Measurements from ENCODE around the gene MYBPC2. TPM values are rescaled to one million over a fixed set of nuclear protein-coding genes. Genes with fewer than 3 reads are reported as not detected.

The MYBPC2 gene
- total RNA-seq, 1 experiment from 2014 or later, result 0.11 TPM

DNA sequence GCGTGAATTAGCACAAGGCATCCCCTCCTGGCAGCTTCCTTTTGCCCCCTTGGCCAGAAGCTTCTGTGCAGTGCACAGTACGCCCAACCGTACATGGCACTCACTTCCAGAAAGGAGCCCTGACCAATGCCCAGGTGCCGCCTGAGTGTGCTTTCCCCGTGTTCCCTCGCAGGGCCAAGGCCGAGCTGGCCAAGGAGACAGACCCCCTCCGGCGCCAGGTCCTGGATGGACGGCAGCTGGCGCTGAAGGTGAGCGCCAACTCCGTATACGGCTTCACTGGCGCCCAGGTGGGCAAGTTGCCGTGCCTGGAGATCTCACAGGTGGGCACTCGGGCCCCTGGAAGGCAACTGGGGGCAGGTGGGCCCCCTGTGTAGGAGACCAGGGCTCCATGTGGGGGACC lies 23.3 kb upstream of the MYBPC2 start:
- DNase-seq (ENCODE audit: low read depth), result no peak

DNA sequence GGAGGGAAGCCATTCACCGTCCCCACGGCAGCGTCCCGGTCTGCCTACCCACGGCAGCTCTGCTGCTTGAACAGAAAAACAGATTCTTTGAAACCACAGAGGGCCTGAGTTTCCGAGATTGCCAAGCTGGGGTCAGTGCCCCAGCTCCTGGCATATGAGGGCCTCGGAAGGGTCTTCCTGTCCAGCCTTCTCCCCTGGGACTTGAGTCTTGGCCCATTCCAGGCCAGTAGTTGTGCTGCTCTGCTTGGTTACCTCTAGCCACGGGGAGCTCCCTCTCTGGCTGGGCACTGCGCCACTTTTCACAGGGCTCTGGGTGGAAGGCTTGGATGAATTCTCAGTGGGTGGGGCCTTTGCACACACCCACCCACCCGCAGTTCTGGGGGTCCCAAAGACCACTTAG lies 22.6 kb upstream of the MYBPC2 start:
- DNase-seq (ENCODE audit: low read depth), result no peak

DNA sequence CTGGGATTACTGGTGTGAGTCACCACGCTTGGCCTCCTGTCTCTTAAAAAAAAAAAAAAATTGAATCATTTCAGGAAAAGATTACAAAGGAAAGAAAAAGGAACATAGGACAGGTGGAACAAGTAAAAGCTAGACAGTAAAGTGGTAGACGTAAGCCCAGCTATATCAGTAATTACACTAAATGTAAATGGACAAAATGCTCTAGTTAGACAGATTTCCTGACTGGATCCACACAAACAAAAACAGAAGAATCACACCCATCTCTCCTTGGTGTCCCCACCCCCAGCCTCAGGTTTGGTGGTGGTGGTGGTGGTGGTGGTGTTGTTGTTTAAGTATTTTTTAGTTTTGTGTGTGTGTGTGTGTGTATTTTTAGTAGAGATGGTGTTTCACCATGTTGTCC lies 20.3 kb upstream of the MYBPC2 start:
- DNase-seq (ENCODE audit: low read depth), result no peak

DNA sequence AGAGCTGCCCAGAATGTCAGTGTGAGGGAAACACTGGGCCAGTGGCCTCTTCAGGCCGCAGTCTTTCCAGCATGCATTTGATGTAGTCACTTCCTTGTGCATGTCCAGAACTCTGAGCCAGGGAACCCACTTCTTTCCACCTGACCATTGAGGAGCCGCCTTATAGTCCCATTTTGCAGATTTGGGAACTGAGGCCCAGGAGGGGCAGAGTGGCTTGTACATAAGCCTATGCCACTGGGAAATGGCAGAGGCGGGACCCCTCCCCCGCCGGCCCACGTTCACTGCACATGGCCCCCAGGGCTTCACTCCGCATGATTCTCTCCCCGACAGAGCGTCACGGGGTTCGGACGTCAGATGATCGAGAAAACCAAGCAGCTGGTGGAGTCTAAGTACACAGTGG lies 19.6 kb upstream of the MYBPC2 start:
- DNase-seq (ENCODE audit: low read depth), result no peak

DNA sequence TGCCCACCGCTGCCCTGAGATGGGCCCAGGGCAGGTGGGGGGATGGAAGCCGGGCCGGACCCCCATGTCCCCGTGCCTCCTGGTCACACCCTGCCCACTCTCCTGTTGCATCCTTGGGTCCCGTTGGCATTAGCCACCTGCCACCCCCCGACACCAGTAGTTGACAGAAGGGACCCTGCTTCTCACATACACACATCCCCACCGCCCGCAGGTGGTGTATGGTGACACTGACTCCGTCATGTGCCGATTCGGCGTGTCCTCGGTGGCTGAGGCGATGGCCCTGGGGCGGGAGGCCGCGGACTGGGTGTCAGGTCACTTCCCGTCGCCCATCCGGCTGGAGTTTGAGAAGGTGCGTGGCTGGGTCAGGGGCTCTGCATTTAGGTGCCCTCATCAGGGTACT lies 19.2 kb upstream of the MYBPC2 start:
- DNase-seq (ENCODE audit: low read depth), result no peak

DNA sequence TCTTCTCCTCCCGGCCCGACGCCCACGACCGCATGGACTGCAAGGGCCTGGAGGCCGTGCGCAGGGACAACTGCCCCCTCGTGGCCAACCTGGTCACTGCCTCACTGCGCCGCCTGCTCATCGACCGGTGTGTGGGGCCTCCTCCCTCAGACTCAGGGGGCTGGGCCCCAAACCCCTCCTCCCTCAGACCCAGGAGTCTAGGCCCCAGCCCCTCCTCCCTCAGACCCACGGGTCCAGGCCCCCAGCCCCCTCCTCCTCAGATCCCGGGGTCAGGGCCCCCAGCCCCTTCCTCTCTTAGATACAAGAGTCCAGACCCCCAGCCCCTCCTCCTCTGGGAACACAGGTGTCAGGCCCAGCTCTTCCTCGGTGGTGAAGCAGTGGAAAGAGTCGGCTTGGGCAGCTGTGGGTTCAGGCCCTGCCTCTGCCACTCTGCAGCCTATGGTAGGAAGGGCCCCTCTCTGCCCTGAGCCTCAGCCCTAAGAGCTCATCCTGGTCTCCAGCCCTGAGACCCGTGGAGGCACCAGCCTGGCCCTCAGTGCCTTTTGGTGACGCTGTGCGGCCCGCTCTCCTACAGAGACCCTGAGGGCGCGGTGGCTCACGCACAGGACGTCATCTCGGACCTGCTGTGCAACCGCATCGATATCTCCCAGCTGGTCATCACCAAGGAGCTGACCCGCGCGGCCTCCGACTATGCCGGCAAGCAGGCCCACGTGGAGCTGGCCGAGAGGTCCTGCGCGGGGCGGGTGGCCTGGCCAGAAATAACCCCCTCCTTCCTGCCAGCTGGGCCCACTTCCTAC lies 17.6 kb upstream of the MYBPC2 start:
- peak; percentile 14 for DNase-seq (ENCODE audit: low read depth)

DNA sequence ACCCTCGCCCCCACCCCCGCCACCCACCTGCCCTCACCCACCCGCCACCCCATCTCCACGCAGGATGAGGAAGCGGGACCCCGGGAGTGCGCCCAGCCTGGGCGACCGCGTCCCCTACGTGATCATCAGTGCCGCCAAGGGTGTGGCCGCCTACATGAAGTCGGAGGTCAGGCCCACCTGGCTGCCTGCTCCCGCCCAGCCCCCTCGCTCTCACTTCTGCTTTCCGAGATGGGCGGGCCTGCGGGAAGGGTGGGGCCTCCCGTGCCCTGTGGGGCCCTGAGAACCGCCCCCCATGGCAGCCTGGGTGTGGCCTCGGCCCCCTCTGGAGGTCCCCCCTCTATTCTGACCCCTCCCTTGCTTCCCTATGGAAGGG lies 17.0 kb upstream of the MYBPC2 start:
- no peak for DNase-seq (ENCODE audit: low read depth)

DNA sequence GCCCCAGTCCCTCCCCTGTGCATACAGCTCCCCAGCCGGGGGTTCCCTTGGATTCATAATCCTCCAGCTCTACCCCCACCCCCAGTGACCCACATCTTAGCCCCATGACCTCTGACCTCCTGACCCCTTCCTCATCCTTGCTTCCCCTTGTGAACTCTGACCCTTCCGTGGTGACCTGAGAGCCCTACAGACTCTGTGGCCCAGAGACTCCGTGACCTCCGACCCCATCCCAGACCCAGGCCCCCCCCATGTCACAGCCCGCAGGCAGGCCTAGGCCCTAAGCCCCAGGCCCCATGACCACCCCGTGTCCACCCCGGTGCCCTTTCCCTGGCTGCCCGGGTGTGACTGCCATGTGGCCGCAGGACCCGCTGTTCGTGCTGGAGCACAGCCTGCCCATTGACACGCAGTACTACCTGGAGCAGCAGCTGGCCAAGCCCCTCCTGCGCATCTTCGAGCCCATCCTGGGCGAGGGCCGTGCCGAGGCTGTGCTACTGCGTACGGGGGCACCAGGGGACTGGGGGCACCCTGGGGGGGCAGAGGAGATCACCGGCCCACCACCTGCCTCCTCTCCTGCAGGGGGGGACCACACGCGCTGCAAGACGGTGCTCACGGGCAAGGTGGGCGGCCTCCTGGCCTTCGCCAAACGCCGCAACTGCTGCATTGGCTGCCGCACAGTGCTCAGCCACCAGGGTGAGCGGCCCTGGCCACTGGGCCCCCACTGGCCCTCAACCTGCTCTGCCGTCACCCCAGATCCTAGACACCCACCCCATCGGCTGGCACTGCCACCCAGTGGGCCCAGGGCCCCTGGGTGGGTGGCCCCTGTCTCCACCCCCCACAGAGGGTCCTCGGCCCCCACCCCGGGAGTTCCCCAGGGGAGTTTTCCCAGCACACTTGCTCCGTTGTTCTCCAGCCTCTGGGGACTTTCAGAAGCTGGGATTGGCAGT lies 16.4 kb upstream of the MYBPC2 start:
- no peak for DNase-seq (ENCODE audit: low read depth)

DNA sequence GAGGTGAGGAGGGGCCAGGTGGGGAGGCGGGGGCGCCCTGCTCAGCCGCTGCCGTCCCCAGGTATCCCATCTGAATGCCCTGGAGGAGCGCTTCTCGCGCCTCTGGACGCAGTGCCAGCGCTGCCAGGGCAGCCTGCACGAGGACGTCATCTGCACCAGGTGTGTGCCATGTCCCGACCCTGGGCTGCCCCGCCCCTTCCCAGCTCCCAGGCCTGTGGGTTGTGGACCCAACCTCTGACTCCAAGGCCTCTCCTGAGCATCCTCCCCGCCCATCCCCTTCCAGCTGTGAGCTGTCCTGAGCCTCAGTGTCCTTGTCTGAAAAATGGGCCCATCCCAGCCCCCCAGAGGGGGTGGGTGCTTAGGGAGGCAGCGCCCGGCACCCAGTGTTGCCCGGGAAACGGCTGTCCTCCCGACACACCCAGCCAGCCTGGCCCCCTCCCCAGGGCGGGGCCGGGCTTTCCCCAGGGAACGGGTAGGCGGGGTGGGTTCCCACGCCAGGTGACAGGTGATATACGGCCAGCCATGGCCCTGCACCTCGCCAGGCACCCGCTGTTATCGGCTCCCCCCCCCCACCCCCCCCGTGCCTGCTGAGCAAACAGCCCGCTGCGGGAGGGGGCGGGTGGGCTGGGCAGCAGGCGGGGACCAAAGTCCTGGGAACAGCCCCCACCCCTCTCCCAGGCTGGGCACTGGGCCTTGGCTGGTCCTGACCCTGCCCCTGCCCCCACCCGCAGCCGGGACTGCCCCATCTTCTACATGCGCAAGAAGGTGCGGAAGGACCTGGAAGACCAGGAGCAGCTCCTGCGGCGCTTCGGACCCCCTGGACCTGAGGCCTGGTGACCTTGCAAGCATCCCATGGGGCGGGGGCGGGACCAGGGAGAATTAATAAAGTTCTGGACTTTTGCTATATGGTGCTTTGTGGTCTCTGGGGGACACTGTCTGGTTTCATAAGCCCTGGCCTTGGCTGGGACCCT lies 15.3 kb upstream of the MYBPC2 start:
- no peak for DNase-seq (ENCODE audit: low read depth)

DNA sequence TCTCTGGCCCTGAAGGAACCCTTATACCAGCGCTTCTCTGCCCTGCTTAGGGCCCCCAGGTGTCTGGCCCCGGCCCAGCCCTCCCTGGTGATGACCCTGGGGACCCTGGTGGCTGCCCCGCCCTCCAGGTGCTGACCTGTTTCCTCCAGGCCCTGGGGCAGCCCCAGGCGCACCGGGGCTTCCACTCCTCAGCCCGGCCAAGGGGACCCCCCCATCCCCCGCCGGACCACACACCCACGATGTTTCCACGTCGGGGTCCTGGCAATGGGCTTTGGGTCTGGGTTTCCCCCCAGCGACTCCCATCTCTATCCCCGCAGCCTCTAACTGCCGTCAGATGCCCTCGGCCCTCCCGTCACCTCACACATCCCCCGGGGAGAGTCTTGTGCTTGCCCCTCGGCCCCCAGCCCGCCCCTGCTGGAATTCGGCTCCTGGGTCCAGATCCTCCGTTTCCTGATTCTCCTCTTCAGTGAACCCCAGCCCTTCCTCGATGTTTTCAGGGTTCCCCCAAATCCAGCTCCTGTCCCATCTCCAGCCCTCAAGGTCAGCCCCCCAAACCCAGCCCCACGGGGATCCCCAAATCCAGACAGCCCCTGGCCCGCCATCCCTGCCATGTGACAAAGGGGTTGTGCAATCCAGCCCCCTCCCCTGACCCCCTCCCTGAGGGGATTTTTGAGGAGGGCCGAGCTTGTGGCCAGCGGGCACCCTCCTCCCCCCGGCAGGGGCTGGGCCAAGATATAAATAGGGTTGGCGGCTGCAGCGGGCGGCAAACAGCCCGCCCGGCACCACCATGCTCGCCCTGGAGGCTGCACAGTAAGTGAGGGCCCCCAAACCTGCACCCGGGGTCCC lies 14.3 kb upstream of the MYBPC2 start, which contains the start of gene SPIB:
Gene SPIB (plus strand): TSS at position 763 of the 846 bp plus-strand sequence. CDS start 25 bp downstream, at position 788.
- no peak for DNase-seq (ENCODE audit: low read depth)

DNA sequence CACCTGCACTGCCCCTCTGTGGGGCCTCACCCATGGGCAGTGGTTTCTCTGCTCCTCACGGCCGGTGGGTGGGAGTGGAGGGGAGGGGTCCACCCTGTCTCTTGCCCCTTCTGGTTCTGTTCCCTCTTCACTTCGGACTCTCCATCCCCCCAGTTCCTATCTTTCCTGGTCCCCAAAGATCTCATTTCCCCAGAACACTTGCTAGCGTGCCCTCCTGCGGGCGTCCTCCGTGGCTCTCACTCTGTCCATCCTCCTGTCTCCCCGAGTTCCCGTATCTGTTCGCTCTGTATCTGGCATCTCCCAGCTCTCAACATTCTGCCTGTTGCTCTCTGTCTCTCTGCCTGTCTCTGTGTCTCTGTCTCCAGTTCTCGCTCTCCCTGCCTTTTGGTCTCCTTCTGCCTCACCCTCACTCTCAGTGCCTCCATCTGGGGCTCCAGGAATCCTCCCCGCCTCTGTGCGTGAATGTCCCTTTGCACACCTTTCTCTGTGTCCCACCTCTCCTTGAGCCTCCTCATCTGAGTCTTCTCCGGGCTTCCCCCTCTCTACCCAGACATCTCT lies 13.6 kb upstream of the MYBPC2 start:
- no peak for DNase-seq (ENCODE audit: low read depth)

DNA sequence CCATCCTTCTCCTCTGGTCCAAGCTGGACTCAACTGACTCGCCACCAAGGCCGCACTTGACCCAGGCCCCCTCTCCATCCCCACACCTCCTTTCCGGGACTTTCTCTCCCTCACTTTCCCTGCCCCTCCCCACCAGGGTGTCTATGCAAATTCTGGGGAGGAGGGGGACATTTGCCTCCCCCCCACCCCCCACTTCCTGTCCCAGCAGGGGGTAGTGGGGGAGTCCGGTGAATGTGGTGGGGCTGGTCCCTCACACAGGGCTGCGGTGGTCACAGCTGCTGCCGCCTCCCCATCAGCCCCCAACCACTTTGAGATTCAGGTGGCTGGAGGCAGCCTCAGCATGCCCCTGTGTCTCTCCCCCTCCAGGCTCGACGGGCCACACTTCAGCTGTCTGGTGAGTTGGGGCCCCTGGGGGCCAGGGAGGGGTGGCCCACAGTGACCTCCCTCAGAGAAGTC lies 13.1 kb upstream of the MYBPC2 start:
- no peak for DNase-seq (ENCODE audit: low read depth)

DNA sequence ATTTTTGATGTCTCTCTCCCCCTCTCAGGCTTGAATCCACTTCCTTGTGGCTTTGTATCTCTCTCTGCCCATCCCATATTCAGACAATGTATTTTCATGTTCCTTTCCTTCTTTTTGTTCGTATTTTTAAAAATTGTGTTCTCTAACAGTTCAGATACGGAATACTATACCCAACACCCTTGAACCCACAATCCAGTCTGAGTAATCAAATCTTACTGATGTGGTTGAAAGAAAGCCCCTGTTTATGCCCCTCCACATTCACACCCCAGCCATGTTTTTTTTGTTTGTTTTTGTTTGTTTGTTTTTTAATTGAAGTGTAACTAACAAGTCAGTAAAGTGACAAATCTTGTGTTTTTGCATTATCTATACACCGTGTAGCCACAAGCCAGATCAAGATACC lies 12.6 kb upstream of the MYBPC2 start:
- no peak for DNase-seq (ENCODE audit: low read depth)

DNA sequence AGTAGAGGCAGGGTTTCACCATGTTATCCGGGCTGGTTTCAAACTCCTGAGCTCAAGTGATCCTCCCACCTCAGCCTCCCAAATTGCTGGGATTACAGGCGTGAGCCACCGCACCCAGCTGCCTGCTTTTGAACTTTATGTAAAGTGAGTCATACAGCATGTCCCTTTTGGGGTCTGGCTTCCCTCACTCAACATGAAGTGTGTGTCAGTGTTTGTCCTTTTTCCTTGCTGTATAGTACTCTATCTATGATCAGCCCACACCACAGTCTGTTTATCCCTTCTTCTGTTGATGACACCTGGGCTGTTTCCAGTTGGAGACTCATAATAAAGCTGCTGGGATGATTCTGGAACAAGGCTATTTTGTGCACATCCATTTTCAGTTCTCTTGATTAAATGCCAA lies 11.9 kb upstream of the MYBPC2 start:
- no peak for DNase-seq (ENCODE audit: low read depth)

DNA sequence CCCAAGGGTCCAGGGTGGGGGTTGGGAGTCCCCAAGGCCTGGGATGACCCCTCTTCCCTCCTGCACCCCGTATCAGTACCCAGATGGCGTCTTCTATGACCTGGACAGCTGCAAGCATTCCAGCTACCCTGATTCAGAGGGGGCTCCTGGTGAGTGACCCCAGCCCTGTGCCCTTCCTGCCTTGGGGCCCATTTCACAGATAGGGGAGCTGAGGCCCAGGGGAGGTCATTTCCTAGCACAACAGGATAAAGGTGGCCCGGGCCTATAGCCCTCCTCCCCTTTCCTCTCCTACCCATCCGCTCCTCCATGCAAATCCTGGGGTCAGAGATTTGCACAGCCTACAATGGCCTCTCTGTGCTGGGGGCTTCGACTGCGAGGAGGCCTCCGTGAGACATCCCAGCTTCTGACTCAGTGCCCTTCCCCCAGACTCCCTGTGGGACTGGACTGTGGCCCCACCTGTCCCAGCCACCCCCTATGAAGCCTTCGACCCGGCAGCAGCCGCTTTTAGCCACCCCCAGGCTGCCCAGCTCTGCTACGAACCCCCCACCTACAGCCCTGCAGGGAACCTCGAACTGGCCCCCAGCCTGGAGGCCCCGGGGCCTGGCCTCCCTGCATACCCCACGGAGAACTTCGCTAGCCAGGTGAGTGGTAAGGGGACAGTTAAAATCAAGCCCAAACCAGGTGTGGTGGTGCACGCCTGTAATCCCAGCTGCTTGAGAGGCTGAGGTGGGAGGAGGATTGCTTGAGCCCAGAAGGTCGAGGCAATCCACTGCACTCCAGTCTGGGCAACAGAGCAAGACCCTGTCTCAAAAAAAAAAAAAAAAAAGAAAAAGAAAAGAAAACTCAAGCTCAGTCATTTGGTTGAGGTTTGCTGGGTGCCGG lies 10.1 kb upstream of the MYBPC2 start:
- no peak for DNase-seq (ENCODE audit: low read depth)

DNA sequence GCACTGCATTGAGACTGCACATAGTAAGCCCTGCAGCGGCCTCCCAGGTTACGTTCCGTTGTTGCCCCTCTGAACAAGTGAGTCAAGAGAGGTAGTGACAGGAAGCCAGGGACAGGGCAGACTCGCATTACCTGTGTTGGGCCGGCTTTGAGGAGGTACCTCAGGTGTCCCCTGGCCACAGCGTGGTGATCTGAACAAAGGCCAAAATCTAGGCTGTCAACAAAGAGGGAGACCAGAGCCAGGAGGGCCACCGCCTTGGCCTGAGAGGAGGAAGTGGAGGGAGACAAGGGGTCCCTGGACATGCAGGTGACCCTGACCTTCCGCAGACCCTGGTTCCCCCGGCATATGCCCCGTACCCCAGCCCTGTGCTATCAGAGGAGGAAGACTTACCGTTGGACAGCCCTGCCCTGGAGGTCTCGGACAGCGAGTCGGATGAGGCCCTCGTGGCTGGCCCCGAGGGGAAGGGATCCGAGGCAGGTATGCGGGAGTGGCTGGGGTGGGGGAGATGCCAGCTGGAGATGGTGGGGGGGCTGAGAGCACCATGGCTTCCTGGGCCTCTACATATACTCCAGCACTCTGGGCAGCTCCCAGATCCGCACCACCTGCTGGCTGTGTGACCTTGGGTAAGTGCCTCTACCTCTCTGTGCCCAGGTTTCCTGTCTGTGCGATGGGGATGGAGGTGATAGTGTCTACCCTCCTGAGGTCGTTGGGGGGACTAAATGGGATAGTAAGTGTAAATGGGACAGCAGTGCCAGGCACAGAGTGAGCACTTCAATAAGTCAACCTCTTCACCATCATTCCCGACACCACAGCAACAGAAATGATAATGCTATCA lies 9.2 kb upstream of the MYBPC2 start:
- DNase-seq (ENCODE audit: low read depth), result no peak

DNA sequence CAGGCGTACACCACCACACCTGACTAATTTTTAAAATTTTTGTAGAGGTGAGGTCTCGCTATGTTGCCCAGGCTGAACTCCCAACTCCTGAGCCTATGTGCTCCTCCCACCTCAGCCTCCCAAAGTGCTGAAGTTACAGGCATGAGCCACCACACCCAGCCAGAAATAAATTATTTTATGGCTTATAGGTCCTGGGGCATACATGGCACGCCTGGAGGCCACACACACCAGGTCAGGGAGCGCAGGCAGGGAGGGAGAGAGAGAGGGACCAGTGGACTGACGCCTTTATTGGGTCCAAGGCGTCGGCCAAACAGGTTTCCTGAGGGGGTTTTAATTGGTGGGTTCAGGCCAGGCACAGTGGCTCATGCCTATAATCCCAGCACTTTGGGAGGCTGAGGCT lies 7.1 kb upstream of the MYBPC2 start:
- no peak for DNase-seq (ENCODE audit: low read depth)

DNA sequence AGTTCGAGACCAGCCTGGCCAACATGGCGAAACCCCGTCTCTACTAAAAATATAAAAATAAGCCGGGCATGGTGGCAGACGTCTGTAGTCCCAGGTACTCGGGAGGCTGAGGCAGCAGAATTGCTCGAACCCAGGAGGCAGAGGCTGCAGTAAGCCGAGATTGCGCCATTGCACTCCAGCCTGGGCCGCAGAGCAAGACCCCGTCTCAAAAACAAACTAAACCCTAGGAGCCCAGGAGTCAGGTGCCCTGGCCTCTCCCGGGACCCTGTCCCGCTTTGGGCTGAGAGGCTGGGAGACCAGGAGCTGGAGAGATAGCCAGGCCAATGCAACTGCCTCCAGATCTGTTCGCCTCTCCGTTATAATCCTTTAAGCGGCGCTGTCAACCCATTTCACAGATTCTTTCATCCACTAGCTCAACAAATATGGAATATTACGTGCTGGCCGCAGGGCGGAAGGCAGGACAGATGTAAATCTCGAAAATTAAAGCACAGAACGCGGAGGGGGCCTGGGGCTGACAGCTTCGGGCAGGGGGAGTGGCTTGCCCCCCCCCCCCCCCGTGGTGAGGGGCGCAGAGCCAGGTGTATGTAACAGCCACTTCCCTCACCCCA lies 5.3 kb upstream of the MYBPC2 start:
- no peak for DNase-seq (ENCODE audit: low read depth)

Measured in LHCN-M2 (cell line).